Astrocyte (in vitro differentiated cells and primary cell): ENCODE measurements around the gene CCDC169. TPM values are rescaled to one million over a fixed set of nuclear protein-coding genes. Genes with fewer than 3 reads are reported as not detected.

Experiments
- DNase-seq: peaks from one replicate; pipeline ENCODE4 v3.0.0-alpha.2; 2010; ENCODE audit warnings: low read depth
- FAIRE-seq: peaks from 2 replicates; lab custom pipeline; 2011; peaks lifted over from hg19 to GRCh38; lab: Jason Lieb, UNC
- H2AFZ ChIP-seq: 2 replicates; pipeline ENCODE4 v1.6.0; 2012; ENCODE audit warnings: low read depth, low read length, inconsistent platforms
- H3K27ac ChIP-seq: 2 replicates; pipeline ENCODE4 v1.5.1; 2011; ENCODE audit warnings: low read depth, low read length, inconsistent platforms
- H3K27me3 ChIP-seq: 2 replicates; pipeline ENCODE4 v1.6.0; 2011; ENCODE audit warnings: low read length, inconsistent platforms; ENCODE audit not compliant: insufficient read depth
- H3K36me3 ChIP-seq: 2 replicates; pipeline ENCODE4 v1.5.1; 2011; ENCODE audit warnings: low read length, inconsistent platforms; ENCODE audit not compliant: insufficient read depth
- H3K4me1 ChIP-seq: 2 replicates; pipeline ENCODE4 v1.5.1; 2011; ENCODE audit warnings: low read length, inconsistent platforms; ENCODE audit not compliant: insufficient read depth
- H3K4me2 ChIP-seq: 2 replicates; pipeline ENCODE4 v1.6.0; 2012; ENCODE audit warnings: low read length, inconsistent platforms
- H3K4me3 ChIP-seq: 2 replicates; pipeline ENCODE4 v1.5.1; 2011; ENCODE audit warnings: low read depth, mild to moderate bottlenecking, low read length, inconsistent platforms; ENCODE audit not compliant: insufficient read depth
- H3K79me2 ChIP-seq: 2 replicates; pipeline ENCODE4 v1.6.0; 2012; ENCODE audit warnings: mild to moderate bottlenecking, low read length, inconsistent platforms; ENCODE audit not compliant: insufficient read depth
- H3K9ac ChIP-seq: 2 replicates; pipeline ENCODE4 v1.6.0; 2012; ENCODE audit warnings: mild to moderate bottlenecking, low read length, inconsistent platforms
- H3K9me3 ChIP-seq: 2 replicates; pipeline ENCODE4 v1.5.1; 2012; ENCODE audit warnings: low read depth, mild to moderate bottlenecking, low read length, inconsistent platforms; ENCODE audit not compliant: insufficient read depth
- H4K20me1 ChIP-seq: 2 replicates; pipeline ENCODE4 v1.6.0; 2012; ENCODE audit warnings: low read length, inconsistent platforms; ENCODE audit not compliant: insufficient read depth
- H3K27ac Mint-ChIP-seq: one replicate; pipeline ENCODE4 v1.8.0; 2021; ENCODE audit warnings: mild to moderate bottlenecking, mixed read lengths; ENCODE audit not compliant: unreplicated experiment
- H3K27me3 Mint-ChIP-seq: one replicate; pipeline ENCODE4 v1.8.0; 2021; ENCODE audit warnings: low read depth, mixed read lengths; ENCODE audit not compliant: unreplicated experiment
- H3K36me3 Mint-ChIP-seq: one replicate; pipeline ENCODE4 v1.8.0; 2021; ENCODE audit warnings: low read depth, mixed read lengths; ENCODE audit not compliant: unreplicated experiment
- H3K4me1 Mint-ChIP-seq: one replicate; pipeline ENCODE4 v1.8.0; 2021; ENCODE audit warnings: low read depth, mixed read lengths; ENCODE audit not compliant: unreplicated experiment
- H3K4me3 Mint-ChIP-seq: one replicate; pipeline ENCODE4 v1.8.0; 2021; ENCODE audit warnings: mild to moderate bottlenecking, moderate library complexity, mixed read lengths; ENCODE audit not compliant: unreplicated experiment
- H3K9me3 Mint-ChIP-seq: one replicate; pipeline ENCODE4 v1.8.0; 2021; ENCODE audit warnings: mild to moderate bottlenecking, mixed read lengths; ENCODE audit not compliant: unreplicated experiment
- EZH2 ChIP-seq: IDR thresholded peaks from 2 replicates; pipeline ENCODE4 v1.6.1; 2012; ENCODE audit warnings: mild to moderate bottlenecking, low read length, inconsistent platforms; ENCODE audit not compliant: insufficient read depth
- total RNA-seq: library from RNA; stranded (reverse); gene quantifications from 2 replicates; pipeline ENCODE4 v1.2.1, GENCODE V29; 2021
- TF ChIP-seq, protein P1 (sequence below): IDR thresholded peaks from 2 replicates; pipeline ENCODE4 v1.5.1; 2011; ENCODE audit warnings: low read depth, mild to moderate bottlenecking, inconsistent platforms, low read length, moderate library complexity; ENCODE audit not compliant: insufficient read depth

The CCDC169 gene
- total RNA-seq, 1 donor from 2014 or later = 0.98 TPM

DNA sequence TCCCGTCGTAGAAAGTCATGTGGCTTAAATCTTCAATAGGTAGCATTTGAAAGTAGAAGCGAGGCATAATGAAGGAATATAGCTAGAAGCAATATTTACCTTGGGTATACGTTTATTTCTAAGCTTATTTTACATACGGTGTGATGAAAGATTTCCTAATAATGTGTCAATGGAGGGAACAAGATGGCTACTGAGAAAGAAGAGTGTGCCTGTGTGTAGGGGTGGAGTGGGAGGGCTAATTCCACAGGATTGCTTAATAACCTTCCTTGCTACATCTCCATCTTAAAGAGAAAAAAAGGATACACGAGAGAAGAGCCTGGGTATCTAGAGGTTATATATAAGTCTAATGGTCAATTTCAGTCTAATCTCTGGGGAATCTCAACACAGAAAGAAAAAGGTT is 46.6 kb upstream of the CCDC169 start:
- no peak for DNase-seq
- no peak for FAIRE-seq
- Mint-ChIP-seq H3K27ac (peak overlapping the region; percentile 99), H3K4me1 (peaks cover 28% of the 10 kb centered on the region), H3K4me3 (peak overlapping the region; percentile 96), H3K27me3 (no peaks in the 10 kb centered on the region), H3K9me3 (no peaks in the 10 kb centered on the region), H3K36me3 (no peaks in the 10 kb centered on the region)
- peaks cover 30% of the 10 kb centered on the region for H4K20me1 ChIP-seq
- H3K9ac ChIP-seq = peak overlapping the region; percentile 99
- H3K27me3 ChIP-seq = no peaks in the 10 kb centered on the region
- H3K36me3 ChIP-seq = no peaks in the 10 kb centered on the region
- no peak for TF ChIP-seq EZH2
- TF ChIP-seq, protein P1, sequence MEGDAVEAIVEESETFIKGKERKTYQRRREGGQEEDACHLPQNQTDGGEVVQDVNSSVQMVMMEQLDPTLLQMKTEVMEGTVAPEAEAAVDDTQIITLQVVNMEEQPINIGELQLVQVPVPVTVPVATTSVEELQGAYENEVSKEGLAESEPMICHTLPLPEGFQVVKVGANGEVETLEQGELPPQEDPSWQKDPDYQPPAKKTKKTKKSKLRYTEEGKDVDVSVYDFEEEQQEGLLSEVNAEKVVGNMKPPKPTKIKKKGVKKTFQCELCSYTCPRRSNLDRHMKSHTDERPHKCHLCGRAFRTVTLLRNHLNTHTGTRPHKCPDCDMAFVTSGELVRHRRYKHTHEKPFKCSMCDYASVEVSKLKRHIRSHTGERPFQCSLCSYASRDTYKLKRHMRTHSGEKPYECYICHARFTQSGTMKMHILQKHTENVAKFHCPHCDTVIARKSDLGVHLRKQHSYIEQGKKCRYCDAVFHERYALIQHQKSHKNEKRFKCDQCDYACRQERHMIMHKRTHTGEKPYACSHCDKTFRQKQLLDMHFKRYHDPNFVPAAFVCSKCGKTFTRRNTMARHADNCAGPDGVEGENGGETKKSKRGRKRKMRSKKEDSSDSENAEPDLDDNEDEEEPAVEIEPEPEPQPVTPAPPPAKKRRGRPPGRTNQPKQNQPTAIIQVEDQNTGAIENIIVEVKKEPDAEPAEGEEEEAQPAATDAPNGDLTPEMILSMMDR = no peak
- H3K4me3 ChIP-seq = peak overlapping the region; percentile 89
- no peaks in the 10 kb centered on the region for H3K9me3 ChIP-seq
- peak overlapping the region; percentile 92 for H3K4me2 ChIP-seq
- H2AFZ ChIP-seq = no peak overlapping the region
- peak overlapping the region; percentile 98 for H3K27ac ChIP-seq
- peaks cover 10% of the 10 kb centered on the region for H3K4me1 ChIP-seq
- peaks cover 62% of the 10 kb centered on the region for H3K79me2 ChIP-seq

DNA sequence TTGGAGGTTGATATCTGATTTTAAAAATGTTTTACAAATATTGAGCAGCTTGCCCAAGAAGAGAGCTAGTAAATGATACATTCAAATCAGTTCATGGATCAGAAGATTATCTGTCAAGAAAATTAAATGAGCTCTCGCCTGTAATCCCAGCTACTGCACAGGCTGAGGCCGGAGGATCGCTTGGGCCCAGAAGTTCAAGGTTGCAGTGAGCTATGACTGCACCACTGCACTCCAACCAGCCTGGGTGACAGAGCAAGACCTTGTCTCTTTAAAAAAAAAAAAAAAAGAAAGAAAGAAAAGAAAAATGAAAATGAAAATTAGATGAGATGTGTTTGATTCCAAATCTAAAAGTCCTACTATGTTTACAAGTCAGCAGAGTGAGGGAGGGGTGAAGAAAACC is 46.2 kb upstream of the CCDC169 start:
- no peaks in the 10 kb centered on the region for H3K9me3 Mint-ChIP-seq
- H3K27ac Mint-ChIP-seq = peak overlapping the region; percentile 99
- Histone ChIP-seq H3K4me1 (peaks cover 10% of the 10 kb centered on the region), H3K27me3 (no peaks in the 10 kb centered on the region), H3K36me3 (no peaks in the 10 kb centered on the region), H3K27ac (peak overlapping the region; percentile 98), H3K79me2 (peaks cover 66% of the 10 kb centered on the region), H4K20me1 (peaks cover 34% of the 10 kb centered on the region), H3K4me2 (peak overlapping the region; percentile 92), H3K4me3 (peak overlapping the region; percentile 19), H3K9ac (no peak overlapping the region), H2AFZ (no peak overlapping the region), H3K9me3 (no peaks in the 10 kb centered on the region)
- H3K36me3 Mint-ChIP-seq = no peaks in the 10 kb centered on the region
- H3K4me1 Mint-ChIP-seq = peaks cover 30% of the 10 kb centered on the region
- FAIRE-seq (no peak), DNase-seq (no peak)
- no peaks in the 10 kb centered on the region for H3K27me3 Mint-ChIP-seq
- H3K4me3 Mint-ChIP-seq = peak overlapping the region; percentile 96
- TF ChIP-seq, protein P1 = no peak
- TF ChIP-seq EZH2 = no peak

DNA sequence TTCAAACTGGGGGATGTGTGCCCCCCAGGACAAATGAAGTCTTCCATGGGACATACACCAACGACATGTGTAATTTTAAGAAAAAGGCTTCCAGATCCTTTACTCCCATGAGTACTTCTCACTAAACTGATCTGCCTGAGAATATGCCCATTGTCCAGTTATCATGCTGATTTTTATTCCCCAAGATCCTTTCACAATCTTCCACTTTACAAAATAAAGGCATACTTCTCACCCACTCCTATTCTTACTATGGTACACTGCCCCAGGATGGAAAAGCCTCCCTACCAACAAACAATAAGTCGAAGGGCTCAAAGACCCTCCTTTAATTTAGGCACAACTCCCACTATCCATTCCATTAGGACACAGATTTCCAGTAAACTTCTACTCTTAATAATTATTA is 45.1 kb upstream of the CCDC169 start:
- Histone ChIP-seq H3K4me1 (peaks cover 10% of the 10 kb centered on the region), H4K20me1 (peaks cover 43% of the 10 kb centered on the region), H3K4me3 (no peak overlapping the region), H3K9ac (no peak overlapping the region), H3K79me2 (peaks cover 77% of the 10 kb centered on the region), H3K27me3 (no peaks in the 10 kb centered on the region), H3K36me3 (no peaks in the 10 kb centered on the region), H3K27ac (no peak overlapping the region), H3K4me2 (no peak overlapping the region), H3K9me3 (no peaks in the 10 kb centered on the region), H2AFZ (no peak overlapping the region)
- Mint-ChIP-seq H3K27me3 (no peaks in the 10 kb centered on the region), H3K27ac (peak overlapping the region; percentile 5), H3K9me3 (no peaks in the 10 kb centered on the region), H3K4me1 (peaks cover 38% of the 10 kb centered on the region), H3K4me3 (peak overlapping the region; percentile 9), H3K36me3 (no peaks in the 10 kb centered on the region)
- FAIRE-seq (no peak), DNase-seq (no peak)
- TF ChIP-seq EZH2 = no peak
- TF ChIP-seq, protein P1 = no peak
